Lower leg skin (tissue), 3 donors: ENCODE results near the gene PHF21A.

Experiments
- POLR2A ChIP-seq, 2 donors: fragments of 450-650 bp; IDR thresholded peaks; one replicate each; pipeline ENCODE4 v1.6.1; 2016 to 2017; ENCODE audit warnings: antibody characterized with exemption in 2 of 2, mild to moderate bottlenecking in 1 of 2, moderate library complexity in 1 of 2
- TF ChIP-seq, protein P1 (sequence below), 3 donors: fragments of 450-650 bp; IDR thresholded peaks; one replicate each; pipeline ENCODE4 v1.5.1; 2016; ENCODE audit warnings: antibody characterized with exemption in 3 of 3, mild to moderate bottlenecking in 3 of 3, moderate library complexity in 2 of 3

- TF ChIP-seq, protein P1, sequence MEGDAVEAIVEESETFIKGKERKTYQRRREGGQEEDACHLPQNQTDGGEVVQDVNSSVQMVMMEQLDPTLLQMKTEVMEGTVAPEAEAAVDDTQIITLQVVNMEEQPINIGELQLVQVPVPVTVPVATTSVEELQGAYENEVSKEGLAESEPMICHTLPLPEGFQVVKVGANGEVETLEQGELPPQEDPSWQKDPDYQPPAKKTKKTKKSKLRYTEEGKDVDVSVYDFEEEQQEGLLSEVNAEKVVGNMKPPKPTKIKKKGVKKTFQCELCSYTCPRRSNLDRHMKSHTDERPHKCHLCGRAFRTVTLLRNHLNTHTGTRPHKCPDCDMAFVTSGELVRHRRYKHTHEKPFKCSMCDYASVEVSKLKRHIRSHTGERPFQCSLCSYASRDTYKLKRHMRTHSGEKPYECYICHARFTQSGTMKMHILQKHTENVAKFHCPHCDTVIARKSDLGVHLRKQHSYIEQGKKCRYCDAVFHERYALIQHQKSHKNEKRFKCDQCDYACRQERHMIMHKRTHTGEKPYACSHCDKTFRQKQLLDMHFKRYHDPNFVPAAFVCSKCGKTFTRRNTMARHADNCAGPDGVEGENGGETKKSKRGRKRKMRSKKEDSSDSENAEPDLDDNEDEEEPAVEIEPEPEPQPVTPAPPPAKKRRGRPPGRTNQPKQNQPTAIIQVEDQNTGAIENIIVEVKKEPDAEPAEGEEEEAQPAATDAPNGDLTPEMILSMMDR (IDR thresholded peaks at IDR 0.05): no peak
- TF ChIP-seq POLR2A (IDR thresholded peaks at IDR 0.05): no peak
Observed at GRCh38 chr11:46079662-46080061, 41.6 kb downstream of the PHF21A start.
